Measurements from ENCODE around the gene OLA1. TPM values are rescaled to one million over a fixed set of nuclear protein-coding genes. Genes with fewer than 3 reads are reported as not detected.
A peak's percentile ranks its signal among the peaks of the same experiment; 100 is the strongest.

Gene OLA1
- total and polyA plus RNA-seq, 9 of the 15 experiments (the other 6 are each of a cell fraction or from before 2014, with no cell fraction given) = 208 to 353 (median 225) TPM

- TF ChIP-seq UBTF (IDR thresholded peaks at IDR 0.05; ENCODE audit: borderline replicate concordance in 1 of 2, low read depth in 2 of 2, low read length in 2 of 2) = no peak
- no peak for TF ChIP-seq PBX2 (CRISPR knock-in tag; IDR thresholded peaks at IDR 0.05; ENCODE audit: low read depth)
- peak; percentile 78 for TF ChIP-seq PBX2 (tag; conservative IDR thresholded peaks at IDR 0.05; ENCODE audit: low read depth)
- TF ChIP-seq PKNOX1 (IDR thresholded peaks at IDR 0.05) = peak; percentile 69
- no peak for TF ChIP-seq CREB3L1 (IDR thresholded peaks at IDR 0.05; ENCODE audit: borderline replicate concordance, low read depth)
- TF ChIP-seq MEIS2 (IDR thresholded peaks at IDR 0.05; ENCODE audit: partially characterized antibody) = peak; percentile 88
- no peak for TF ChIP-seq CREB1 (IDR thresholded peaks at IDR 0.05)
- TF ChIP-seq CREB1 (CRISPR knock-in tag; IDR thresholded peaks at IDR 0.05) = no peak
- TF ChIP-seq TOE1 (IDR thresholded peaks at IDR 0.05; ENCODE audit: borderline replicate concordance) = no peak
- no peak for TF ChIP-seq TOE1 (CRISPR knock-in tag; IDR thresholded peaks at IDR 0.05; ENCODE audit: borderline replicate concordance, low read depth)
- no peak for TF ChIP-seq ZNF589 (CRISPR knock-in tag; IDR thresholded peaks at IDR 0.05; ENCODE audit: low read depth)
Measured at GRCh38 chr2:174120346-174120745, 128.0 kb downstream of the OLA1 start (continued).

Data from K562 (cell line).